ENCODE data around the gene SNAP23.

DNA sequence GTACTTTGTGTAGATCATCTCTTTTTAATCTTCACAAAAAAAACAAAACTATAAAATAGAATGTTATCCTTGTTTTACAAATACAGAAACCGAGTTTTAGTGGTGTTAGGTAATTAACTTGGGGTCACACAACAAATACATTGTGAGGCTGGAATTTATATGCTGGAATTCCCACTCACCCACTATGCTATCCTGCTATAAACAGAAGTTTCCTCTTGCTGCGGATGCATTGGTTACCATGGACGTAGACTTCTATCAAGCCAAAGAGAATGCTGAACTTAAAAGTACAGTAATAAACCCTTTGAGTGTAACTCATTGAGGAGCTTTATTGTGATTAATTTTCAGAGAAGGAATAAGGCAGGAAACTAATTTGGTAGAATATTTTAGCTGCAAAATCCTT lies 9.2 kb downstream of the SNAP23 start:
- TF ChIP-seq EP300 (IDR thresholded peaks at IDR 0.05) (no peak), POLR2AphosphoS5 (IDR thresholded peaks at IDR 0.05) (no peak)
- TF ChIP-seq, protein P1, sequence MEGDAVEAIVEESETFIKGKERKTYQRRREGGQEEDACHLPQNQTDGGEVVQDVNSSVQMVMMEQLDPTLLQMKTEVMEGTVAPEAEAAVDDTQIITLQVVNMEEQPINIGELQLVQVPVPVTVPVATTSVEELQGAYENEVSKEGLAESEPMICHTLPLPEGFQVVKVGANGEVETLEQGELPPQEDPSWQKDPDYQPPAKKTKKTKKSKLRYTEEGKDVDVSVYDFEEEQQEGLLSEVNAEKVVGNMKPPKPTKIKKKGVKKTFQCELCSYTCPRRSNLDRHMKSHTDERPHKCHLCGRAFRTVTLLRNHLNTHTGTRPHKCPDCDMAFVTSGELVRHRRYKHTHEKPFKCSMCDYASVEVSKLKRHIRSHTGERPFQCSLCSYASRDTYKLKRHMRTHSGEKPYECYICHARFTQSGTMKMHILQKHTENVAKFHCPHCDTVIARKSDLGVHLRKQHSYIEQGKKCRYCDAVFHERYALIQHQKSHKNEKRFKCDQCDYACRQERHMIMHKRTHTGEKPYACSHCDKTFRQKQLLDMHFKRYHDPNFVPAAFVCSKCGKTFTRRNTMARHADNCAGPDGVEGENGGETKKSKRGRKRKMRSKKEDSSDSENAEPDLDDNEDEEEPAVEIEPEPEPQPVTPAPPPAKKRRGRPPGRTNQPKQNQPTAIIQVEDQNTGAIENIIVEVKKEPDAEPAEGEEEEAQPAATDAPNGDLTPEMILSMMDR (IDR thresholded peaks at IDR 0.05): no peak

All from sigmoid colon (tissue), 4 donors.